Adrenal gland (tissue), 12 donors: Measurements from ENCODE around the gene SEC61A1. TPM values are rescaled to one million over a fixed set of nuclear protein-coding genes. Genes with fewer than 3 reads are reported as not detected.
A peak's percentile ranks its signal among the peaks of the same experiment; 100 is the strongest.

Source experiments
- DNase-seq, 7 donors: peaks; one replicate each; pipeline ENCODE4 v3.0.0-alpha.2; 2019 to 2020
- H3K27ac ChIP-seq, 5 donors: fragments of 200-600 bp; sonication (generic) in 4 of 5; 1 replicate in 3 of 5; 2 replicates in 2 of 5; pipeline versions ENCODE4 v1.5.1 to v1.8.0; 2016 to 2020; ENCODE audit warnings: mild to moderate bottlenecking in 1 of 5
- H3K27me3 ChIP-seq: fragments of 200-600 bp; 2 replicates; pipeline ENCODE4 v1.8.0; 2021
- H3K36me3 ChIP-seq, 2 donors: fragments of 200-600 bp; replicated peaks in 1 of 2; 1 replicate in 1 of 2; 2 replicates in 1 of 2; pipeline versions ENCODE4 v1.5.1 to v1.8.0; 2018 to 2022
- H3K4me1 ChIP-seq, 2 donors: fragments of 200-600 bp; replicated peaks in 1 of 2; 1 replicate in 1 of 2; 2 replicates in 1 of 2; pipeline versions ENCODE4 v1.5.1 to v1.8.0; 2018 to 2021
- H3K4me3 ChIP-seq, 4 donors: fragments of 200-600 bp; sonication (generic) in 3 of 4; one replicate each; pipeline ENCODE4 v1.5.1; 2016 to 2018
- H3K9me3 ChIP-seq, 3 donors: fragments of 200-600 bp; sonication (generic) in 1 of 3; replicated peaks in 1 of 3; 1 replicate in 2 of 3; 2 replicates in 1 of 3; pipeline versions ENCODE4 v1.5.1 to v1.8.0; 2016 to 2021
- CTCF ChIP-seq, 6 experiments: fragments of 450-650 bp in 4 of 6; fragments of 200-600 bp in 2 of 6; sonication (generic) in 1 of 6; IDR thresholded peaks; 1 replicate in 5 of 6; 2 replicates in 1 of 6; pipeline versions ENCODE4 v1.5.1 to v1.8.0; 2016 to 2021; ENCODE audit warnings: antibody characterized with exemption in 6 of 6, mild to moderate bottlenecking in 2 of 6, moderate library complexity in 1 of 6
- POLR2A ChIP-seq, 2 donors: fragments of 450-650 bp; IDR thresholded peaks; one replicate each; pipeline ENCODE4 v1.6.1; 2017; ENCODE audit warnings: antibody characterized with exemption in 2 of 2, mild to moderate bottlenecking in 2 of 2, moderate library complexity in 1 of 2
- WGBS, 4 donors: extraction: QIAGEN DNeasy Blood & Tissue Kit in 2 of 4; methylation state at CpG; one replicate each; pipeline versions ENCODE4 v1.1.5 to v1.1.7; 2013 to 2017; 5-methylcytosine and 5-hydroxymethylcytosine counted together
- intact Hi-C, 2 donors: fragments of 100-400 bp; cut with DNase I; formaldehyde crosslinking; loops; one replicate each; pipeline versions ENCODE4 v1.14.1 to v1.15.0; 2022 to 2023
- polyA plus RNA-seq, 3 donors: library from polyadenylated mRNA; stranded (reverse); fragments of 200-250 nt in 2 of 3; fragments of 350-450 nt in 1 of 3; fragmentation: Illumina TruSeq in 1 of 3; extraction: RNeasy Lipid Tissue Mini Kit (QIAGEN cat#74804) in 1 of 3; gene quantifications; one replicate each; pipeline ENCODE4 v1.2.3, GENCODE V29; 2013 to 2014
- total RNA-seq, 9 donors: library from RNA; depleted of rRNA in 4 of 9; stranded (reverse); fragments of >200 nt in 4 of 9; fragments of 120-200 nt in 1 of 9; fragmentation: NEBNext Ultra II Directional in 1 of 9; extraction: Animal tissue kit (Norgen Biotek cat#: 25700) in 1 of 9; gene quantifications; one replicate each; pipeline versions ENCODE4 v1.1.0 to v1.2.4, GENCODE V29; 2013 to 2023
- donor health status: healthy with polysubstance abuse.
- donor health status: Bipolar disorder and iron deficiency.
- donor health status: DM: yes; HTN: yes; CAD: no.
- donor health status: DM: no; HTN: no; CAD: no.
- donor health status: DM: no; HTN: no; CAD: no.
- donor health status: DM: yes; HTN: yes; CAD: no.

SEC61A1 gene
- total and polyA plus RNA-seq, 12 donors = 131 to 443 (median 192) TPM

DNA sequence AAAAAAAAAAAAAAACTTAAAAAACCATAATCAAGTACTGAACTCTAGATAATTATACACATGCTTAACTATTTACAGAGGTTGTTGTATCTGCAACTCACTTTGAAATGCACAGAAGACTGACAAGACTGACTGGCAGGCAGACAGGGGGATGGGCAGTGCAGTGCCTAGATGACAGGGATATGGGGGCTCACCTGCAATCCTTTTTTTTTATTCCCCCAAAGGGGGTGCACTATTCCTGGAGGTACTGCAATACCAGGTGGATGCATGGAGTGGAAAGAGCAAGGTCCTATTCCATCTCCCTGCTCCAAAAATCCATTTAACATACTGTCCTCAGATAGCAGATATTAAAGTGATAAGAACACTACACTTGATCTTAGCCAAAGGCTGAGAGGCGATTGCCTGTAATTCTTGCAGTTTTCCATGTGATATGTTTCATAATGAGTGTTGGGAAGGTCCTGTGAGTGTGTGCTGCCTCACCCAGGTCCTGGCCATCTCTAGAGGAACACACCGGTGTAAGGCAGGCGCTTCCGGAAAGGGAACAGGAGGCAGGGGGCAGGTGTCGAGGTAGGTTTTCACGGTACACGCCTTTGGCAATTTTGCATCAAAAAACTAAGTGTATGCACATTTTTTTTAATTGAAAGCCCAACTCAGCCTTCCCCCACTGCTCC lies 22.7 kb downstream of the SEC61A1 start:
- TF ChIP-seq CTCF (IDR thresholded peaks at IDR 0.05) (no peak), POLR2A (IDR thresholded peaks at IDR 0.05) (no peak)
- Histone ChIP-seq H3K4me3 (peak overlapping the region in 2 of 4 donors; percentile 8 to 67), H3K4me1 (peaks cover 4 to 14% of the 10 kb centered on the region in 2 donors), H3K27ac (peak overlapping the region in 4 of 5 donors; percentile 20 to 76 (median 41)), H3K36me3 (peaks cover 0 to 31% of the 10 kb centered on the region in 2 donors), H3K9me3 (no peaks in the 10 kb centered on the region), H3K27me3 (no peaks in the 10 kb centered on the region)
- intact Hi-C loops = loop anchor here (10.0 kb wide), 2 partner anchors 60 to 1070 kb away; no protein-coding TSS in a partner anchor
- DNase-seq = peak in 4 of 7 donors; percentile 47 to 63 (median 55)
- WGBS, 4 donors = 4 to 21% (median 8%) methylated on average over 6 to 7 of the region's 7 CpGs

DNA sequence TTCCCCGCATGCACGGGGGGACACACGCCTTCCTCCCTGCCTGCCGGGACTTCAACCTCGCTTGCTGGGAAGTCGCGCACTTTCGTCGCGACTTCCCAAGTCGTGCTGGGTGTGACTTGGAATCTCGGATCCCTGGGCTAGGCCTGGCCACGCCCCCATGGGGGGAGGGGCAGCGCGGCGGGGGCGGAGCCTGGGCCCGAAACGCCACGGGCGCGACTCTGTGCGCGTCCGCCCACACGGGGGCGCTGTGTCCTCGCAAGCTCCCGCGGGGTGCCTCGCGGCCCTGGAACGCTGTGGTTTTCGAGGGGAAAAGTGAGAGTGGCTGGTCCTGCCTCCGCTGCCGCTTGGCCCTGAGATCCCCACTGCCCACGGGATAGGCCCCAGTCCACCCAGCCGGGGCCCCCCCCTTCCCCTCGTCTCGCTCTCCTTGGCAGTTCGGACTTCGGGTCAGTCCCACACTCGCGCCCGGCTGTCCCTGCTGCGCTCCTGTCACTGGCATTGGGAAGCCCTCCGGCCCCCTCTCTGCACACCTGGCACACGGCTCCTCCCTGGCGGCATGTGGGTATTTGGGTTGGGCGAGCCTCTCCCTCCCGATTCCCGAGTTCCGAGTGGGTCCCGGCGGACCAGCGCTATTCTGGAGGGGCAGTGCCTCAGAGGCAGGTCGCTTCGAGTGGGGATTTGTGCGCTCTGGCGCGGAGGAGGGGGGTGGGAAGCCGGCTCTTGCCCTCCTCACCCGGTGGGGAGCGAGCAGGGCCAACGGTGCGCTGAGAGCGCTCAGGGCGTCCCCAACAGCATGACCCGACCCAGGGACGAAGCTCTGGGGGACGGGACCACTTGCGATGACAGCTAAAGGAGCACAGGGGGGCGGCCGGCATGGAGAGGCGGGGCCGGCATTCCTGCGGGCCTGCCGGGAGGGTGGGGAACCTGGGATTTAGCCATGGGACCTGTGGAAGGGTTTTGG lies 23.6 kb downstream of the SEC61A1 start:
- peaks cover 0 to 23% of the 10 kb centered on the region in 2 donors for H3K36me3 ChIP-seq
- 10 to 25% (median 14%) methylated on average over 27 to 78 of the region's 78 CpGs for WGBS, 4 donors
- intact Hi-C loops = loop anchor here (10.0 kb wide), 2 partner anchors 59 to 1069 kb away; no protein-coding TSS in a partner anchor
- peak overlapping the region in 4 of 5 donors; percentile 20 to 76 (median 41) for H3K27ac ChIP-seq
- no peaks in the 10 kb centered on the region for H3K27me3 ChIP-seq
- no peaks in the 10 kb centered on the region for H3K9me3 ChIP-seq
- H3K4me1 ChIP-seq = peaks cover 4 to 14% of the 10 kb centered on the region in 2 donors
- DNase-seq = peak; percentile 85 to 94 (median 91)
- H3K4me3 ChIP-seq = peak overlapping the region in 2 of 4 donors; percentile 8 to 67
- TF ChIP-seq CTCF (IDR thresholded peaks at IDR 0.05) (peak; percentile 77 to 99 (median 88)), POLR2A (IDR thresholded peaks at IDR 0.05) (peak; percentile 20 to 31)

DNA sequence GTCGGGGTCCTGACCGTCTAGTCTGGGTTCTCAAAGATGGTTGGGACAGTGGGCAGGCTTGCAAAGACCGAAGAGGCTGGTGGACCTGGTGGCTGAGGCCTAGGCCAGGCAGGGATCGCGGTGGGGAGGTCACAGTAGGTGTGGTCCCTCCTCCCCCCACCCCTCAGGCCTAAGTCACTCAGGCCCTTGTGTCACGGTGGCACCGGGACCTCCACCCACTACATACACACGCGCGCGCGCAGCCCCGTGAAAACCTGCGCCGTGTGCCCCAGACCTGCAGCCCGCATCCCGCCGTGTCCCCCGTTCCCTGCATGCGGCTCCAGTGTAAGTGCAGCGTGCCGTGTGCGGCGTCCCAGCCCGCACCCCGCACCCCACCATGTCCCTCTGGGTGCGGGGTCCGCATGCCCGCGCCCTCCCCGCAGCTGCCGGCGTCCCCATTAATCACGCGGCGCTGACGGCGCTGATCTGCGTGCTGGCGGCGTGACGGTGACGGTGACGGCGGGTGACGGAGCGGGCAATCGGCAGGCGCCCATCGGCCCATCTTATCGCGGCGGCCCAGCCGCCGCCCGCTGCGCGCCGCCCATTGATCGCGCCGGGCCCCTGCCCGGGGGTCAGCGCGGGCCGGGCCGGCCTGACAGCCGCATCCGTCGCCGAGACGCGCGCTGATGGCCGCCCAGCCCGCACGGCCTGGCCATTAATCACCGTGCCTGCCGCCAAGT lies 24.4 kb downstream of the SEC61A1 start:
- peaks cover 0 to 18% of the 10 kb centered on the region in 2 donors for H3K36me3 ChIP-seq
- peaks cover 4 to 14% of the 10 kb centered on the region in 2 donors for H3K4me1 ChIP-seq
- peak overlapping the region in 2 of 5 donors; percentile 45 to 49 for H3K27ac ChIP-seq
- H3K9me3 ChIP-seq = no peaks in the 10 kb centered on the region
- DNase-seq = peak in 2 of 7 donors; percentile 50 to 72
- 26 to 67% (median 42%) methylated on average over 29 to 79 of the region's 79 CpGs for WGBS, 4 donors
- no peaks in the 10 kb centered on the region for H3K27me3 ChIP-seq
- intact Hi-C loops = loop anchor here (10.0 kb wide), 2 partner anchors 58 to 1068 kb away; no protein-coding TSS in a partner anchor
- H3K4me3 ChIP-seq = peak overlapping the region in 1 of 4 donors; percentile 67
- TF ChIP-seq CTCF (IDR thresholded peaks at IDR 0.05) (no peak), POLR2A (IDR thresholded peaks at IDR 0.05) (no peak)
